ENCODE measurements around the gene ITFG1.
A peak's percentile ranks its signal among the peaks of the same experiment; 100 is the strongest.

- TF ChIP-seq EZH2 (IDR thresholded peaks at IDR 0.05; ENCODE audit: borderline replicate concordance, low read length) (no peak), CTCF (conservative IDR thresholded peaks at IDR 0.05 in 1 of 2, IDR thresholded peaks at IDR 0.05 in 1 of 2; ENCODE audit: extremely low read depth in 1 of 2, insufficient read depth in 1 of 2, low read depth in 1 of 2, low read length in 2 of 2) (peak in 1 of 2 donors; percentile 20)
Measured at GRCh38 chr16:47204736-47205504, 255.9 kb downstream of the ITFG1 start.
